CD14-positive monocyte (primary cell): ENCODE results near the gene UTP11. TPM values are rescaled to one million over a fixed set of nuclear protein-coding genes. Genes with fewer than 3 reads are reported as not detected.

Experiments
- DNase-seq, 3 donors: peaks; one replicate each; pipeline ENCODE4 v3.0.0-alpha.2; 2011 to 2022
- H2AFZ ChIP-seq: 2 replicates; pipeline ENCODE4 v1.6.0; 2012; ENCODE audit warnings: mild to moderate bottlenecking, low read depth, low read length, inconsistent platforms; ENCODE audit not compliant: insufficient read depth, poor library complexity, severe bottlenecking
- H3K27ac ChIP-seq, 2 donors: 1 replicate in 1 of 2; 2 replicates in 1 of 2; pipeline ENCODE4 v1.5.1; 2012 to 2013; ENCODE audit warnings: low read length in 2 of 2, control low read depth in 1 of 2, inconsistent platforms in 1 of 2, low read depth in 1 of 2, mild to moderate bottlenecking in 1 of 2
- H3K27me3 ChIP-seq, 2 donors: one replicate each; pipeline versions ENCODE4 v1.6.0 to v1.6.1; 2011 to 2013; ENCODE audit warnings: low read length in 2 of 2; ENCODE audit not compliant: control insufficient read depth in 2 of 2, insufficient read depth in 2 of 2
- H3K36me3 ChIP-seq, 2 donors: replicated peaks in 1 of 2; 1 replicate in 1 of 2; 2 replicates in 1 of 2; pipeline versions ENCODE4 v1.5.1 to v1.6.1; 2012 to 2013; ENCODE audit warnings: low read length in 2 of 2, control low read depth in 1 of 2, inconsistent platforms in 1 of 2, mild to moderate bottlenecking in 1 of 2; ENCODE audit not compliant: insufficient read depth in 2 of 2, control insufficient read depth in 1 of 2
- H3K4me1 ChIP-seq, 2 donors: 1 replicate in 1 of 2; 2 replicates in 1 of 2; pipeline versions ENCODE4 v1.5.1 to v1.6.1; 2012 to 2013; ENCODE audit warnings: low read length in 2 of 2, control low read depth in 1 of 2, inconsistent platforms in 1 of 2, mild to moderate bottlenecking in 1 of 2, moderate library complexity in 1 of 2; ENCODE audit not compliant: insufficient read depth in 2 of 2, control insufficient read depth in 1 of 2
- H3K4me2 ChIP-seq: replicated peaks from 2 replicates; pipeline ENCODE3; 2012; ENCODE audit warnings: low read length, moderate library complexity, mild to moderate bottlenecking; ENCODE audit not compliant: poor library complexity, severe bottlenecking; ENCODE audit errors: extremely low read depth
- H3K4me3 ChIP-seq, 3 experiments: fragments of 200-600 bp in 1 of 3; sonication (generic) in 1 of 3; replicated peaks in 1 of 3; 1 replicate in 2 of 3; 2 replicates in 1 of 3; pipeline ENCODE4 v1.5.1; 2011 to 2013; ENCODE audit warnings: low read length in 3 of 3, mild to moderate bottlenecking in 3 of 3, control low read depth in 2 of 3, low read depth in 2 of 3, inconsistent platforms in 1 of 3, moderate library complexity in 1 of 3
- H3K79me2 ChIP-seq: 2 replicates; pipeline ENCODE4 v1.6.0; 2012; ENCODE audit warnings: mild to moderate bottlenecking, control low read depth, inconsistent platforms, low read length, moderate library complexity; ENCODE audit not compliant: insufficient read depth
- H3K9ac ChIP-seq: 2 replicates; pipeline ENCODE4 v1.6.0; 2017; ENCODE audit warnings: low read length, mild to moderate bottlenecking; ENCODE audit not compliant: insufficient read depth, poor library complexity, severe bottlenecking
- H3K9me3 ChIP-seq, 2 donors: replicated peaks in 1 of 2; 1 replicate in 1 of 2; 2 replicates in 1 of 2; pipeline versions ENCODE4 v1.5.1 to v1.6.1; 2012 to 2013; ENCODE audit warnings: low read length in 2 of 2, control low read depth in 1 of 2; ENCODE audit not compliant: control insufficient read depth in 1 of 2, insufficient read depth in 1 of 2
- H4K20me1 ChIP-seq: 2 replicates; pipeline ENCODE4 v1.6.0; 2012; ENCODE audit warnings: mild to moderate bottlenecking, low read length, control low read depth, moderate library complexity; ENCODE audit not compliant: insufficient read depth
- H3K27ac Mint-ChIP-seq, 7 donors: one replicate each; pipeline ENCODE4 v1.8.0; 2020; ENCODE audit warnings: mild to moderate bottlenecking in 7 of 7, mixed read lengths in 7 of 7, moderate library complexity in 6 of 7, inconsistent platforms in 2 of 7
- H3K27me3 Mint-ChIP-seq, 3 donors: one replicate each; pipeline ENCODE4 v1.8.0; 2021 to 2022; ENCODE audit warnings: low read depth in 3 of 3, mild to moderate bottlenecking in 3 of 3, mixed read lengths in 3 of 3, moderate library complexity in 3 of 3, inconsistent platforms in 1 of 3
- H3K36me3 Mint-ChIP-seq, 2 donors: one replicate each; pipeline ENCODE4 v1.8.0; 2020; ENCODE audit warnings: mixed read lengths in 2 of 2, inconsistent platforms in 1 of 2, mild to moderate bottlenecking in 1 of 2
- H3K4me1 Mint-ChIP-seq: one replicate; pipeline ENCODE4 v1.8.0; 2020; ENCODE audit warnings: mild to moderate bottlenecking, mixed read lengths
- H3K4me3 Mint-ChIP-seq, 2 donors: one replicate each; pipeline ENCODE4 v1.8.0; 2020; ENCODE audit warnings: mild to moderate bottlenecking in 2 of 2, mixed read lengths in 2 of 2, moderate library complexity in 1 of 2
- H3K9me3 Mint-ChIP-seq, 7 donors: one replicate each; pipeline ENCODE4 v1.8.0; 2020 to 2022; ENCODE audit warnings: mixed read lengths in 7 of 7, mild to moderate bottlenecking in 6 of 7, moderate library complexity in 6 of 7, inconsistent platforms in 2 of 7
- WGBS: methylation state at CpG from one replicate; pipeline ENCODE4 v1.1.5; 2013; ENCODE audit warnings: missing lambda C conversion rate; ENCODE audit not compliant: insufficient coverage; 5-methylcytosine and 5-hydroxymethylcytosine counted together
- intact Hi-C, 2 donors: fragments of 100-400 bp; cut with micrococcal nuclease; formaldehyde crosslinking; loops; one replicate each; pipeline versions ENCODE4 v1.15.0 to v1.15.1; 2023
- polyA plus RNA-seq, 3 donors: library from polyadenylated mRNA; depleted of rRNA in 1 of 3; unstranded in 2 of 3; stranded (reverse) in 1 of 3; fragments of 300-500 nt in 2 of 3; fragments of >200 nt in 1 of 3; fragmentation: Illumina TruSeq in 2 of 3; gene quantifications; 1 replicate in 2 of 3; 2 replicates in 1 of 3; pipeline ENCODE4 v1.2.3, GENCODE V29; 2012 to 2021
- TF ChIP-seq, protein P1 (sequence below): fragments of 200-600 bp; IDR thresholded peaks from one replicate; pipeline ENCODE4 v1.8.0; 2022; ENCODE audit warnings: antibody characterized with exemption, mild to moderate bottlenecking

The UTP11 gene
- polyA plus RNA-seq, 3 donors = 10.9 to 26.0 (median 20.5) TPM

DNA sequence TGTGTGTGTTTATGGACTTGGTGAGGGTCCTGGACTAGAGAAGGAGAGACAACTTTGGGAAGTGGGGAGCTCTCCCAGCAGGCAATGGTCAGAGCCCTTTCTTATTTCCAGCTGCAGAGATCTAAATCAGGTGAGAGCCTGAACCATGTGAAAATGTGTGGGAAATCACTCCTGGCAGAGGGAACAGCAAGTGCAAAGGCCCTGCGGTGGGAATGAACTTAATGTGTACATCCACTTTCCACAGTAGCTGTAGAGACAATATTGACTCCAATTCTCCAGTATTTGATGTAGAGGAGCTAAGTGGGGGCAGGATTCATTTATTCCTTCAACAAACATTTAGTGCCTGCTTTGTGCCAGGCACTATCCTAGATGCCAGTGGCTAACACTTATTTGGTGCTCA lies 48.8 kb downstream of the UTP11 start:
- H3K4me3 ChIP-seq = no peak overlapping the region
- H4K20me1 ChIP-seq = no peaks in the 10 kb centered on the region
- no peaks in the 10 kb centered on the region for H3K36me3 ChIP-seq
- no CpG with 5 or more reads among the region's 1 CpG for WGBS
- no peaks in the 10 kb centered on the region for H3K9me3 ChIP-seq
- TF ChIP-seq, protein P1, sequence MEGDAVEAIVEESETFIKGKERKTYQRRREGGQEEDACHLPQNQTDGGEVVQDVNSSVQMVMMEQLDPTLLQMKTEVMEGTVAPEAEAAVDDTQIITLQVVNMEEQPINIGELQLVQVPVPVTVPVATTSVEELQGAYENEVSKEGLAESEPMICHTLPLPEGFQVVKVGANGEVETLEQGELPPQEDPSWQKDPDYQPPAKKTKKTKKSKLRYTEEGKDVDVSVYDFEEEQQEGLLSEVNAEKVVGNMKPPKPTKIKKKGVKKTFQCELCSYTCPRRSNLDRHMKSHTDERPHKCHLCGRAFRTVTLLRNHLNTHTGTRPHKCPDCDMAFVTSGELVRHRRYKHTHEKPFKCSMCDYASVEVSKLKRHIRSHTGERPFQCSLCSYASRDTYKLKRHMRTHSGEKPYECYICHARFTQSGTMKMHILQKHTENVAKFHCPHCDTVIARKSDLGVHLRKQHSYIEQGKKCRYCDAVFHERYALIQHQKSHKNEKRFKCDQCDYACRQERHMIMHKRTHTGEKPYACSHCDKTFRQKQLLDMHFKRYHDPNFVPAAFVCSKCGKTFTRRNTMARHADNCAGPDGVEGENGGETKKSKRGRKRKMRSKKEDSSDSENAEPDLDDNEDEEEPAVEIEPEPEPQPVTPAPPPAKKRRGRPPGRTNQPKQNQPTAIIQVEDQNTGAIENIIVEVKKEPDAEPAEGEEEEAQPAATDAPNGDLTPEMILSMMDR = no peak
- no peaks in the 10 kb centered on the region for H3K27me3 ChIP-seq
- no peak for DNase-seq
- no peak overlapping the region for H3K27ac ChIP-seq
- no peak overlapping the region for H3K4me2 ChIP-seq
- Mint-ChIP-seq H3K27ac (no peak overlapping the region), H3K27me3 (peaks cover 6 to 13% (median 7%) of the 10 kb centered on the region in 3 donors), H3K9me3 (no peaks in the 10 kb centered on the region), H3K4me1 (no peaks in the 10 kb centered on the region), H3K4me3 (no peak overlapping the region), H3K36me3 (no peaks in the 10 kb centered on the region)
- no peaks in the 10 kb centered on the region for H3K79me2 ChIP-seq
- intact Hi-C loops = no loop called here
- no peak overlapping the region for H2AFZ ChIP-seq
- no peak overlapping the region for H3K9ac ChIP-seq
- no peaks in the 10 kb centered on the region for H3K4me1 ChIP-seq

- Histone ChIP-seq H4K20me1 (no peaks in the 10 kb centered on the region), H3K4me2 (no peak overlapping the region), H3K4me3 (no peak overlapping the region), H2AFZ (no peak overlapping the region), H3K79me2 (no peaks in the 10 kb centered on the region), H3K4me1 (no peaks in the 10 kb centered on the region), H3K9ac (no peak overlapping the region), H3K27ac (no peak overlapping the region), H3K27me3 (no peaks in the 10 kb centered on the region), H3K36me3 (no peaks in the 10 kb centered on the region), H3K9me3 (no peaks in the 10 kb centered on the region)
- TF ChIP-seq, protein P1 = no peak
- peaks cover 6 to 16% (median 7%) of the 10 kb centered on the region in 3 donors for H3K27me3 Mint-ChIP-seq
- H3K27ac Mint-ChIP-seq = no peak overlapping the region
- no peaks in the 10 kb centered on the region for H3K36me3 Mint-ChIP-seq
- H3K4me3 Mint-ChIP-seq = no peak overlapping the region
- no peaks in the 10 kb centered on the region for H3K4me1 Mint-ChIP-seq
- DNase-seq = no peak
- 90% methylated on average over 7 of the region's 7 CpGs for WGBS
- intact Hi-C loops = no loop called here
- no peaks in the 10 kb centered on the region for H3K9me3 Mint-ChIP-seq
These were observed 49.4 kb downstream of the UTP11 start for GRCh38 chr1:38061883-38062328.
